SK-N-SH treated with all-trans-retinoic acid at 6 μM for 48 hours (cell line): Measurements from ENCODE around the gene EEIG1.

Experiments used
- ESRRG ChIP-seq: fragments of 250-450 bp; sonication (Bioruptor Pico); IDR thresholded peaks from 2 replicates; pipeline ENCODE4 v1.6.1; 2021; ENCODE audit warnings: mild to moderate bottlenecking
- OSR1 ChIP-seq: fragments of 250-450 bp; sonication (Bioruptor Pico); IDR thresholded peaks from 2 replicates; pipeline ENCODE4 v1.8.0; 2022; ENCODE audit warnings: moderate library complexity, mild to moderate bottlenecking, inconsistent platforms
- RARB ChIP-seq: fragments of 250-450 bp; sonication (Bioruptor Pico); IDR thresholded peaks from 2 replicates; pipeline ENCODE4 v1.8.0; 2021; ENCODE audit warnings: mild to moderate bottlenecking, moderate library complexity
- ZC3H10 ChIP-seq: fragments of 250-450 bp; sonication (Bioruptor Pico); IDR thresholded peaks from 2 replicates; pipeline ENCODE4 v1.5.1; 2021; ENCODE audit warnings: mild to moderate bottlenecking, moderate library complexity
- ZFP3 ChIP-seq: fragments of 250-450 bp; sonication (Bioruptor Pico); IDR thresholded peaks from 2 replicates; pipeline ENCODE4 v1.5.0; 2020; ENCODE audit warnings: mild to moderate bottlenecking, moderate library complexity
- TF ChIP-seq, protein P1 (sequence below): fragments of 250-450 bp; sonication (Bioruptor Pico); IDR thresholded peaks from 2 replicates; pipeline ENCODE4 v1.8.0; 2020; ENCODE audit warnings: mild to moderate bottlenecking, moderate library complexity, borderline replicate concordance

GRCh38 chr9:128011071-128011817, 30.5 kb upstream of the EEIG1 start:
- no peak for TF ChIP-seq ZFP3 (CRISPR knock-in tag)
- no peak for TF ChIP-seq RARB (CRISPR knock-in tag)
- no peak for TF ChIP-seq ZC3H10
- no peak for TF ChIP-seq OSR1 (CRISPR knock-in tag)
- TF ChIP-seq, protein P1, sequence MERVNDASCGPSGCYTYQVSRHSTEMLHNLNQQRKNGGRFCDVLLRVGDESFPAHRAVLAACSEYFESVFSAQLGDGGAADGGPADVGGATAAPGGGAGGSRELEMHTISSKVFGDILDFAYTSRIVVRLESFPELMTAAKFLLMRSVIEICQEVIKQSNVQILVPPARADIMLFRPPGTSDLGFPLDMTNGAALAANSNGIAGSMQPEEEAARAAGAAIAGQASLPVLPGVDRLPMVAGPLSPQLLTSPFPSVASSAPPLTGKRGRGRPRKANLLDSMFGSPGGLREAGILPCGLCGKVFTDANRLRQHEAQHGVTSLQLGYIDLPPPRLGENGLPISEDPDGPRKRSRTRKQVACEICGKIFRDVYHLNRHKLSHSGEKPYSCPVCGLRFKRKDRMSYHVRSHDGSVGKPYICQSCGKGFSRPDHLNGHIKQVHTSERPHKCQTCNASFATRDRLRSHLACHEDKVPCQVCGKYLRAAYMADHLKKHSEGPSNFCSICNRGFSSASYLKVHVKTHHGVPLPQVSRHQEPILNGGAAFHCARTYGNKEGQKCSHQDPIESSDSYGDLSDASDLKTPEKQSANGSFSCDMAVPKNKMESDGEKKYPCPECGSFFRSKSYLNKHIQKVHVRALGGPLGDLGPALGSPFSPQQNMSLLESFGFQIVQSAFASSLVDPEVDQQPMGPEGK (CRISPR knock-in tag) = no peak
- no peak for TF ChIP-seq ESRRG (CRISPR knock-in tag)
